IMR-90 (cell line): ENCODE data around the gene ARHGAP15. TPM values are rescaled to one million over a fixed set of nuclear protein-coding genes. Genes with fewer than 3 reads are reported as not detected.

ENCODE experiments used
- ATAC-seq: fragments of 200-7000 bp; cut with Tn5 transposase; 2 replicates; pipeline ENCODE4 v1.9.1; 2020; ENCODE audit warnings: low read depth, mild to moderate bottlenecking, moderate library complexity
- BruUV-seq: library from RNA; stranded (reverse); fragments of 400-500 nt; replicated peaks from 2 replicates; lab custom pipeline; 2021; lab: Mats Ljungman, UMichigan
- CTCF ChIA-PET: fragments of 300-600 bp; formaldehyde crosslinking; extraction: SDS; loops from one replicate; lab custom pipeline; 2021; ENCODE audit warnings: antibody characterized with exemption; lab: Yijun Ruan, JAX
- POLR2A ChIA-PET: fragments of 300-600 bp; sonication (Branson Sonifier 250); formaldehyde crosslinking; loops from one replicate; lab custom pipeline; 2022; ENCODE audit warnings: antibody characterized with exemption; ENCODE audit not compliant: unreplicated experiment; lab: Charles Lee
- DNase-seq: peaks from one replicate; pipeline ENCODE4 v3.0.0; 2013
- H2AFZ ChIP-seq: replicated peaks from 2 replicates; pipeline ENCODE3; 2013; ENCODE audit warnings: low read length, mild to moderate bottlenecking; ENCODE audit not compliant: poor library complexity
- H2AK5ac ChIP-seq: 2 replicates; pipeline ENCODE4 v1.6.1; 2013; ENCODE audit warnings: low read depth, low read length, inconsistent platforms
- H2AK9ac ChIP-seq: replicated peaks from 2 replicates; pipeline ENCODE3; 2013; ENCODE audit warnings: mild to moderate bottlenecking, low read depth, low read length, moderate library complexity; ENCODE audit not compliant: poor library complexity
- H2BK120ac ChIP-seq: 2 replicates; pipeline ENCODE4 v1.6.1; 2013; ENCODE audit warnings: low read depth, low read length, inconsistent platforms
- H2BK15ac ChIP-seq: 3 replicates; pipeline ENCODE4 v1.6.1; 2013; ENCODE audit warnings: low read depth, low read length, inconsistent platforms
- H2BK20ac ChIP-seq: 2 replicates; pipeline ENCODE4 v1.6.1; 2013; ENCODE audit warnings: low read depth, mild to moderate bottlenecking, inconsistent platforms, low read length, moderate library complexity
- H2BK5ac ChIP-seq: 2 replicates; pipeline ENCODE4 v1.6.1; 2013; ENCODE audit warnings: mild to moderate bottlenecking, low read depth, low read length, inconsistent platforms; ENCODE audit not compliant: poor library complexity, severe bottlenecking
- H3K14ac ChIP-seq: replicated peaks from 2 replicates; pipeline ENCODE4 v1.6.1; 2013; ENCODE audit warnings: low read depth, low read length, inconsistent platforms
- H3K18ac ChIP-seq: 2 replicates; pipeline ENCODE4 v1.6.1; 2013; ENCODE audit warnings: low read depth, low read length, control low read depth
- H3K23ac ChIP-seq: 2 replicates; pipeline ENCODE4 v1.6.1; 2013; ENCODE audit warnings: low read depth, low read length, inconsistent platforms
- H3K27ac ChIP-seq: 2 replicates; pipeline ENCODE4 v1.5.1; 2013; ENCODE audit warnings: mild to moderate bottlenecking, control low read depth, low read length; ENCODE audit not compliant: insufficient read depth
- H3K27me3 ChIP-seq: 2 replicates; pipeline ENCODE4 v1.6.1; 2013; ENCODE audit warnings: low read length; ENCODE audit not compliant: control insufficient read depth, insufficient read depth
- H3K36me3 ChIP-seq: 2 replicates; pipeline ENCODE4 v1.6.1; 2013; ENCODE audit warnings: low read length, mixed read lengths; ENCODE audit not compliant: control insufficient read depth, insufficient read depth
- H3K4ac ChIP-seq: 2 replicates; pipeline ENCODE4 v1.6.1; 2013; ENCODE audit warnings: low read depth, low read length, inconsistent platforms
- H3K4me1 ChIP-seq: 2 replicates; pipeline ENCODE4 v1.6.1; 2013; ENCODE audit warnings: low read length, mixed read lengths; ENCODE audit not compliant: control insufficient read depth, insufficient read depth
- H3K4me2 ChIP-seq: 2 replicates; pipeline ENCODE4 v1.6.1; 2013; ENCODE audit warnings: low read depth, mild to moderate bottlenecking, control low read depth, low read length, moderate library complexity
- H3K4me3 ChIP-seq: 2 replicates; pipeline ENCODE4 v1.5.1; 2013; ENCODE audit warnings: low read depth, mild to moderate bottlenecking, control low read depth, low read length, moderate library complexity; ENCODE audit not compliant: insufficient read depth
- H3K56ac ChIP-seq: 2 replicates; pipeline ENCODE4 v1.6.1; 2013; ENCODE audit warnings: low read length, inconsistent platforms; ENCODE audit not compliant: insufficient read depth; ENCODE audit errors: extremely low read depth
- H3K79me1 ChIP-seq, 2 experiments: 2 replicates each; pipeline ENCODE4 v1.6.1; 2013; ENCODE audit warnings: low read length in 2 of 2, inconsistent platforms in 1 of 2, low read depth in 1 of 2
- H3K9ac ChIP-seq: 2 replicates; pipeline ENCODE4 v1.6.1; 2013; ENCODE audit warnings: low read depth, low read length, control low read depth
- H3K9me1 ChIP-seq: 2 replicates; pipeline ENCODE4 v1.6.1; 2013; ENCODE audit warnings: low read length, inconsistent platforms; ENCODE audit not compliant: insufficient read depth
- H3K9me3 ChIP-seq: 2 replicates; pipeline ENCODE4 v1.6.1; 2013; ENCODE audit warnings: low read length; ENCODE audit not compliant: control insufficient read depth, insufficient read depth
- H4K20me1 ChIP-seq: 2 replicates; pipeline ENCODE4 v1.6.1; 2013; ENCODE audit warnings: low read length, inconsistent platforms; ENCODE audit not compliant: insufficient read depth
- H4K5ac ChIP-seq: 2 replicates; pipeline ENCODE4 v1.6.1; 2013; ENCODE audit warnings: mild to moderate bottlenecking, low read depth, low read length, control low read depth
- H4K8ac ChIP-seq, 2 experiments: 2 replicates each; pipeline ENCODE4 v1.6.1; 2013; ENCODE audit warnings: low read depth in 2 of 2, low read length in 2 of 2, control low read depth in 1 of 2, inconsistent platforms in 1 of 2
- H4K91ac ChIP-seq: 2 replicates; pipeline ENCODE4 v1.6.1; 2013; ENCODE audit warnings: low read depth, low read length, inconsistent platforms; ENCODE audit not compliant: insufficient read depth
- BHLHE40 ChIP-seq: fragments of 150-350 bp; IDR thresholded peaks from 2 replicates; pipeline ENCODE4 v1.6.1; 2016; ENCODE audit warnings: mild to moderate bottlenecking, low read depth, low read length
- CEBPB ChIP-seq: IDR thresholded peaks from 2 replicates; pipeline ENCODE4 v1.6.1; 2012; ENCODE audit warnings: low read depth, low read length, improper control_type of control experiment
- CHD1 ChIP-seq: IDR thresholded peaks from 2 replicates; pipeline ENCODE4 v1.6.1; 2012; ENCODE audit warnings: low read depth, low read length, improper control_type of control experiment
- CTCF ChIP-seq: conservative IDR thresholded peaks from 2 replicates; pipeline ENCODE4 v1.5.1; 2012; ENCODE audit warnings: mild to moderate bottlenecking, low read depth, low read length, improper control_type of control experiment
- ELK1 ChIP-seq: fragments of 150-350 bp; IDR thresholded peaks from 2 replicates; pipeline ENCODE4 v1.6.1; 2016; ENCODE audit warnings: low read depth, mild to moderate bottlenecking, low read length, moderate library complexity, borderline replicate concordance
- MAZ ChIP-seq: IDR thresholded peaks from 2 replicates; pipeline ENCODE4 v1.6.1; 2012; ENCODE audit warnings: low read depth, mild to moderate bottlenecking, low read length, improper control_type of control experiment, moderate library complexity, borderline replicate concordance
- NFE2L2 ChIP-seq: fragments of 150-350 bp; IDR thresholded peaks from 2 replicates; pipeline ENCODE4 v1.6.1; 2016; ENCODE audit warnings: low read depth, mild to moderate bottlenecking, low read length
- POLR2A ChIP-seq: IDR thresholded peaks from 2 replicates; pipeline ENCODE4 v1.6.1; 2012; ENCODE audit warnings: mild to moderate bottlenecking, low read depth, low read length
- RAD21 ChIP-seq: IDR thresholded peaks from 2 replicates; pipeline ENCODE4 v1.6.1; 2012; ENCODE audit warnings: low read length, improper control_type of control experiment
- RCOR1 ChIP-seq: IDR thresholded peaks from 2 replicates; pipeline ENCODE4 v1.6.1; 2012; ENCODE audit warnings: mild to moderate bottlenecking, low read length, improper control_type of control experiment; ENCODE audit not compliant: insufficient replicate concordance
- RFX5 ChIP-seq: IDR thresholded peaks from 2 replicates; pipeline ENCODE4 v1.8.0; 2012; ENCODE audit warnings: low read depth, mild to moderate bottlenecking, low read length, moderate library complexity
- SMC3 ChIP-seq: fragments of 150-350 bp; IDR thresholded peaks from 2 replicates; pipeline ENCODE4 v1.6.1; 2016; ENCODE audit warnings: low read depth, mild to moderate bottlenecking, antibody characterized with exemption, low read length, moderate library complexity
- USF2 ChIP-seq: fragments of 150-350 bp; IDR thresholded peaks from 2 replicates; pipeline ENCODE4 v1.6.1; 2017; ENCODE audit warnings: mild to moderate bottlenecking, antibody characterized with exemption, low read length, low read depth
- WGBS, 2 experiments: methylation state at CpG; one replicate each; pipeline versions ENCODE4 v1.1.5 to v1.1.7; 2013; ENCODE audit warnings: missing lambda C conversion rate in 2 of 2; ENCODE audit not compliant: insufficient read length in 1 of 2; ENCODE audit errors: extremely low coverage in 2 of 2; 5-methylcytosine and 5-hydroxymethylcytosine counted together
- dilution Hi-C: fragments of 300-500 bp; cut with HindIII; formaldehyde crosslinking; loops from one replicate; pipeline ENCODE4 v1.14.3; 2018; ENCODE audit warnings: low sequenced_read_pairs; ENCODE audit not compliant: unreplicated experiment
- in situ Hi-C: fragments of 300-500 bp; cut with MboI; formaldehyde crosslinking; loops from 3 replicates; pipeline ENCODE4 v1.14.3; 2019; ENCODE audit warnings: low sequenced_read_pairs, inconsistent platforms, mixed read lengths
- intact Hi-C: fragments of 100-400 bp; cut with micrococcal nuclease; formaldehyde crosslinking; loops from 2 replicates; pipeline ENCODE4 v1.10.0; 2022
- polyA plus RNA-seq, 3 experiments: library from polyadenylated mRNA; depleted of rRNA; stranded (reverse); fragments of >200 nt; gene quantifications; 2 replicates each; pipeline ENCODE4 v1.2.3, GENCODE V29; 2012; ENCODE audit warnings: low replicate concordance in 1 of 3
- total RNA-seq: library from RNA; depleted of rRNA; stranded (reverse); fragments of >200 nt; gene quantifications from 2 replicates; pipeline ENCODE4 v1.2.3, GENCODE V29; 2012

The ARHGAP15 gene
- total and polyA plus RNA-seq, 2 of the 4 experiments (the other 2 are of a cell fraction): not detected

DNA sequence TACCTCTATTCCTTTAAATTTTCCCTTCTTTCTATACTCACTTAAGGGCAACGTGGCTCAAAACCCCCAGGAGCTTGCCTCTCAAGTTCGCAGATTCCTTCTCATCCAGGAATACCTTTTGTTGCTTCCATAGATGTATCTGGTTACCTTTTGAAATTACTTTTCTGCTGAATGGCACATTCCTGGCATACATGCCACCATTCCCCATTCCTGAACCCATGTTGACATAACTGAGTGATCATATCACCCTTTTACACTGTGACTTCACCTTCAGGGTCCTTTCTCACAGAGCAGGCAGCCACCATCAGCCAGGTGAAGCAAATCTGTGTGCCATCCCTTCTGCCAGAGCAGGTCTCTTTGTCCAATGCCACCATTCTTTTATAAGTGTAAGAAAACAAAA lies 615.8 kb downstream of the ARHGAP15 start:
- H3K9me1 ChIP-seq: no peaks in the 10 kb centered on the region
- ChIA-PET POLR2A (no interaction called here), CTCF (no interaction called here)
- H3K27ac ChIP-seq: no peak overlapping the region
- no peak overlapping the region for H3K56ac ChIP-seq
- no peak overlapping the region for H3K18ac ChIP-seq
- H3K27me3 ChIP-seq: no peaks in the 10 kb centered on the region
- DNase-seq (no peak), ATAC-seq (no peak)
- no peak overlapping the region for H2BK120ac ChIP-seq
- no peaks in the 10 kb centered on the region for H4K20me1 ChIP-seq
- H2BK15ac ChIP-seq: no peak overlapping the region
- in situ Hi-C loops (no loop called here), intact Hi-C loops (no loop called here), dilution Hi-C loops (no loop called here)
- TF ChIP-seq NFE2L2 (no peak), RCOR1 (no peak), RAD21 (no peak), MAZ (no peak), CEBPB (no peak), CTCF (no peak), SMC3 (no peak), ELK1 (no peak), CHD1 (no peak), POLR2A (no peak), RFX5 (no peak), BHLHE40 (no peak), USF2 (no peak)
- no CpG with 5 or more reads among the region's 2 CpGs for WGBS, 2 experiments
- no peak overlapping the region for H4K91ac ChIP-seq
- no peak overlapping the region for H2BK5ac ChIP-seq
- no TSS peak for BruUV-seq
- no peak overlapping the region for H2AFZ ChIP-seq
- H3K4me1 ChIP-seq: no peaks in the 10 kb centered on the region; the same call in 1 of the 2 replicates
- H3K9ac ChIP-seq: no peak overlapping the region
- no peaks in the 10 kb centered on the region for H3K9me3 ChIP-seq
- no peak overlapping the region for H2BK20ac ChIP-seq
- H3K4me2 ChIP-seq: no peak overlapping the region
- H4K5ac ChIP-seq: no peak overlapping the region
- H2AK5ac ChIP-seq: no peak overlapping the region
- H3K79me1 ChIP-seq: no peaks in the 10 kb centered on the region
- no peak overlapping the region for H4K8ac ChIP-seq
- no peak overlapping the region for H3K23ac ChIP-seq
- H3K4me3 ChIP-seq: no peak overlapping the region
- no peak overlapping the region for H2AK9ac ChIP-seq
- H3K4ac ChIP-seq: no peak overlapping the region
- H3K14ac ChIP-seq: no peak overlapping the region
- no peaks in the 10 kb centered on the region for H3K36me3 ChIP-seq
